NCI-H1436 treated with DMSO at 0.1 percent for 48 hours (cell line): ENCODE data around the gene ATP1A3.

Experiments
- DNase-seq: peaks from one replicate; lab custom pipeline; 2025; lab: John Stamatoyannopoulos, UW

ATP1A3 gene

DNA sequence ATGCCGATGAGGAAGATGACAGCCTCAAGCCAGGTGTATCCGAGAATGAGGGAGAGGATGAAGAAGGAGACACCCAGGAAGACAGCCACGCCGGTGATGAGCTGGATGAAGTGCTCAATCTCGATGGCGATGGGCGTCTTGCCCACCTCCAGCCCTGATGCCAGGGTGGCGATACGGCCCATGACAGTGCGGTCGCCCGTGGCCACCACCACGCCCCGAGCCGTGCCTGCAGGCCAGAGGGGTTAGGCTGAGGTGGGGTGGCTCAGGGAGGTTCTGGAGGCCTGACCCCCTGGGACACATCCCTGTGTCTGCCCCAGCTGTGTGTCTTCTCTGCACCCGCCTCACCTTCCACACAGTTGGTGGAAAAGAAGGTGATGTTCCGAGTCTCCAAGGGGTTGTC, 9.1 kb downstream of the ATP1A3 start:
- no peak for DNase-seq

- DNase-seq = no peak
Observed at GRCh38 chr19:41981724-41982123, 12.3 kb downstream of the ATP1A3 start.

DNA sequence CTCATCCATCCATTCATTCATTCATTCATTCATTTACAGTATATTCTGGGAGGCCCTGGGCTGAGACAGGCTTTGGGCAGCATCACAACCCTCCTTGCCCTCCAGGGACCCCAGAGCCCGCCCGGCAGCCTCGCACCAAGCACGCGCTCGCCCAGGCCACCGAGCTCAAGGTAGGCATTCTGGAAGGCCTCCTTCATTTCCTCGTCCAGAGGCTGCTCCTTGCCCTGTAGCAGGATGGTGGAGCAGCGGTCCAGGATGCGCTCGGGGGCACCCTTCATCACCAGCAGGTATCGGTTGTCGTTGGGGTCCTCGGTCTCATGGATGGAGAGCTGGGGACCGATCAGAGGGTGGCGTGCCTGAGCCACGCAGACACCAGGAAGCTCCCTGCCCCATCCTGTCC, 15.6 kb downstream of the ATP1A3 start:
- DNase-seq = no peak

- DNase-seq = no peak
Observed at GRCh38 chr19:41977916-41978315, 16.1 kb downstream of the ATP1A3 start.

DNA sequence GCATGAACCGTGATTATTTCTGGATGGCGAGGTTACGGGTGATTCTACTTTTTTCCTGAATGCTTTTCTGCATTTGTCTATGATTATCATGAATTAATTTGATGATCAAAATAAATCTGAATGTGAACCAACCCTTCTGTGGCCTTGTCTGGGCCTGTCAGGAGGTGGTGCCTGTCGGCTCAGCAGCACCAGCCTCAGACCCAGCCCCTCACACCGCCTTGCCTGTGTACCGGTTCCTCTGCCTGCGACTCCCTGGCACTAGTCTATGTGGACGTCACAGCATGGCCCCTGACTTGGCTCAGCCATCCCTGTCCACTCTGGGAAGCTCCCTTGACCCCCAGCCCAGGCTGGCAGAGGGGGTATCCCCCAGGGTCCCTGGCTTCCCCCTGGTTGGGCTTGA, 19.4 kb downstream of the ATP1A3 start:
- no peak for DNase-seq

DNA sequence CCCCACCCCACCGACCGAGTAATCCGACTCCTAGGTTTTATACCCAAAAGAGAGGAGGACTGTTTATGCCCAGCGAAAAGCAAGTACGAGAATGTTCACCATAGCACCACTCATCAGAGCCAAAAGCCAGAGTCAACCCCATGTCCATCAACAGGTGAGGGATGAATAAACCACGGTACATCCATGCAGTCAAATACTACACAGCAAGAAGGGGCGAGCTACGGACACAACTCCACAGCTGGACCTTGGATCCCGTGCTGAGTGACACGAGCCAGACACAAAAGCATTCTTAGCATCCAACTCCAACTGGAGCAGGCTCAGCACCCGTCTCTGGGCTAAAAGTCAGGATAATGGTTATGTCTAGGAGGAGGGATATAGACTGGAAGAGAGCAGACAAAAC, 22.7 kb downstream of the ATP1A3 start:
- DNase-seq = no peak

DNA sequence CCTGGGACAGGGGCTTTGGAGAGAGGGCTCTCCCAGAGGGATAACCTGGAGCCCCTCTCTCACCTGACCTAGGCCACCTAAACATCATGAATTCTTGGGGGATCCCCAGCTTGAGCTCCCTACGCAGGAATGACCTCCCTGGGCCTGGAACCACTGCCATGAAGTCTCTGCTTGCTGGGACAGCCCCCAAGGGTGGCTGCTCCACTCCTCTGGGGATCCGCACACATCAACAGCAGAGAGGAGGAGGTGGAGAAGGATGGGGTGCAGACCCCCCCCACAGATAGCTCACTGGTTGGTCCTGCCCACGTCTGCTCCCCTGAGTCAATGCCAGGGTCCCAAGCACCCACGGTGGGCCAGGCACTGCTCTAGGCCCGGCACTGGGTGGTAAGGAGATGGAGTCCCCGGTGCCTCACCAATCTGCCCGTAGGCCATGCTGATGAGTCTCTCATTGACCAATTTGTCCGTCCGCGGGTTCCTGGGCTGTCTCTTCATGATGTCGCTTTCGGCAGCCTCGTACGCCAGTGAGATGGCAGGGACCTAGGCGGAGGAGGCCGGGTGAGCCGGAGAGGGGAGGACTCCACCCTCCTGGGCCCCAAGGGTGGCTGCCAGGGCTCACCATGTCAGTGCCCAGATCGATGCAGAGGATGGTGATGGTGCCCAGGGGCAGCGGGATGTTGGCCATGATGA, 24.1 kb downstream of the ATP1A3 start:
- no peak for DNase-seq

GRCh38 chr19:41968751-41969595, 25.1 kb downstream of the ATP1A3 start:
- DNase-seq = no peak

DNA sequence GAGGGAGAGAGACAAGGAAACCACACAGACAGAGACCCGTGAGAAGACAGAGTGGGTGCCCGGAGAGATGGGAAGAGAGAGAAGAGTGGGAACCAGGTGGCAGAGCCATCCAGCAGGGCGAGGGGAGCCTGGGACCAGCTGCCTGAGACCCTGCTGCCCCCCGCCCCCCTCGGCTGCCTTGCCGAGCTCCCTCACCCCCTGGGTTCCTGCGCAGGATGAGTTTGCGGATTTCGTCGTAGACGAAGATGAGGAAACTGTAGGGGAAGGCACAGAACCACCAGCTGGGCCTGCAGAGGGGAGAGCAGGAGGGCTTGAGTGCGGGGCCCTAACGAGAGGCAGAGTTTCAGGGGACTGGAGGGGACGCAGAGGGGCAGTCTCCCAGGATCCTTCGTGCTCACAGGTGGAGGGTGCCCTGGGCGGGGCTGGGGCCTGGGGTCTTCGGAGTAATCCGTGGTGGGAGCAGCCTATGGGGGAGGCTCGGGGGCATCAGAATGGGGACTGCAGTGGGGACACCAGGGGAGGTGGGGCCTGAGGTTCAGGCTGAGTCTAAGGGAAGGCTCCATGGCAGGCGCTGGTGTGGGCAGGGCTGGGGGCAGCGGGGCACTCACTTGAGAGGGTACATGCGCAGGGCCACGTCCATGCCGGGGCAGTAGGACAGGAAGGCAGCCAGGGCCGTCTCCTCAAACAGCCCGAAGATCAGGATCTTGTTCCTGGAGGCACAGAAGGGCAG, 26.8 kb downstream of the ATP1A3 start:
- no peak for DNase-seq

GRCh38 chr19:41965106-41965505, 28.9 kb downstream of the ATP1A3 start:
- no peak for DNase-seq

GRCh38 chr19:41960973-41961372, 33.1 kb downstream of the ATP1A3 start:
- no peak for DNase-seq

GRCh38 chr19:41959056-41960053, 34.7 kb downstream of the ATP1A3 start, which contains the start of gene RABAC1:
RABAC1 (minus strand) TSS chr19:41959321; CDS start chr19:41959292, 29 bp downstream.
- DNase-seq = peak; percentile 80

DNA sequence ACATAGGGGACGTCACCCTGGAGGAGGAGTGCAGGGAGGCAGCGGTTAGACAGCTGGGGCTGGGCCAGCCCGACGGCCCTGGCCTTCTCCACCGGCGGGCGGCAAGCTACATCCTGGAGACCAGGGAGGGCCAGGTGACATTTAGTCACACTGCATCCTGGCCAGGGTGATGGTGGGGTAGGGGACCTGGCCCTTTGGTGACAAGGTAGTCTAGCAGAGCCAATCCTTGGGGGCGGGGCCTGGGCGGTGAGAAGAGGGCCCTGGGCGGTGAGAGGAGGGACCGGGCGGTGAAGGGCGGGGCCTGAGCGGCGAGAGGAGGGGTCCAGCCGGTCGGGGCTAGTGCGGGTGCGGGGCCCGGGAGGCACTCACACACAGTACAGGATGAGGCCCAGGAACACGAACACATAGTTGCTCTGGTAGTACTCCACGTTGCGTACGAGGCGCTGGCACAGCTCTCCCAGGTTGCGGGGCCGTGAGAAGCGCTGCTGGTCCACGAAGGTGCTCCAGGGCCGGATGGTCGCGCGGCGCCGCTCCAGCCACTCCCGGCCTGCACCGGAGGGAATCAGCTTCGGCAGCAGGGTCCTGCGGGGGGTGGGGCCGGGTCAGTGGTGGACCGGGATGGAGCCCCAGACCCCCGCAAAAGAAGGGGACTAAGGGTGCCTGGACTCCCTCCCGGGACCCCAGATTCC, 35.5 kb downstream of the ATP1A3 start:
- DNase-seq = peak; percentile 11

DNA sequence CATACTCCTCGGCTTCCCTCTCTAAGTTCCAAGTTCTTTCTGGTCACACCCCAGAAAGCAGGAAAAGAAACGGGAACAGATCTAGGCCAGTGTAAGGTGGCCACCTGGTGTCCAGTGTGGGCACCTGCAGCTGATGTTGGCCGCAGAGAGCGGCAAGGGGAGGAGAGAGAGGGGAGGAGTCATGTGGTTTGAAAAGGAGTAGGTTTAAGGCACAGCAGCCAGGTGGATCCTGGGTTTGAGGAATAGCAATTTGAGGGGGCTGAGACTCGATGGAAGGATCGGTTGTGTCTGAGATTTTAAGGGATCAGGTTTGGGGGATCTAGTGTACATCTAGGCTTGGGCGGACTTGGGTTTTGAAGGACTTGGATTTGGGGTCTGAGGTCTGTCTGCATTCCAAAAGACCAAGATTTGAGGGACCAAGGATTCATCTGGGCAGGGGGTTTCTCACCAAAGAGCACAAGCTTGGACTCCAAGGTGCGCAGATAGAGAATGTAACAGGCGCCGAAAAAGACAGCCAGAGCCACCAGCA, 36.1 kb downstream of the ATP1A3 start:
- no peak for DNase-seq

DNA sequence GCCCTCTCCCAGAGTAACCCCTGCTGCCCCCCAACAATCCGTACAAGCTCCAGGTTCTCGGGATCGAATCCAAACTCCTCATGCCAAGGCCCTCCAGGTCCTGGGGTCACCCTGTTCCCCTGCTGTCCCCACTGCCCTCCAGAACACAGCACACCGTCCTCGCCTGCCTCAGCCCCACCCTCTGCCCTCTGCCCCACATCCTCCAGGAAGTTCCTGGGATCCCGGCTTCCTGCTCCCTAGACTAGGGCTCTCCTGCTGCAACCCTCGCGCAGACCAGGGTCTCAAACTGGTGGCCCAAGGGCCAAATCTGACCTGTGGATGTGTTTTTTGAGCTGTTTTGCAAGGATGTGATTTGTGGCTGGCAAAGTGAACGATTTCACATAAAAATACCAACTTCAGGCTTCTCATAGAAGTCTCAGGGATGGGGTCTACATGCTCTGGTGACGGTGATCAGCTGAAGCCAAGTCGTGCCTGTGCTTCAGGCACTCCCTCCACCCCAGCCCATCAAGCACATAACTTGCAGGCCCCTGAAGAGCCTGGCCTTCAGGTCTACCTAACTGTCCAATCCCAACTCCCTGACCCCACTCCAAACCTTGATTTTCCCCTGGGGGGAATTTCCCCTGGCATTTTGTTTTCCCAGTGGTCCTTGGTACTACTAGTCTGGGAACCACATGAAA, 36.7 kb downstream of the ATP1A3 start:
- DNase-seq = no peak

DNA sequence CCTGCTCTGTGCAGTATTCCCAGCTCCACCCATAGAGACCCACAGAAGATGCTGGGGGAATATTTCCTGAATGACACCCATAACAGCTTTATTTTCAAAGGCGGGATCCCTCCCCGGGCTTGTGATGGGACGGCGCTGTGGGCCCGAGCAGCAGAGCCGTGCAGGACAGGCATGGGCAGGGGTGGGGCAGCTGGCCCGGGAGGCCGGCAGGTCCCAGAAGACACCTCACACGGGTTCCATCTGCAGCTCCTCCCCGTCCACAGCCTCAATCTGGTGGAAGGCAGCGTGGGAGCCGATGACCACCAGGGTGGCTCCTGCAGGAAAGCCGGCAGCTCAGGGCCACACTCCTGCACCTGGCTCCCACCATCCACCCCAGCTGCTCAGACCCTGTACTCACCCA, 37.4 kb downstream of the ATP1A3 start:
- DNase-seq = no peak

DNA sequence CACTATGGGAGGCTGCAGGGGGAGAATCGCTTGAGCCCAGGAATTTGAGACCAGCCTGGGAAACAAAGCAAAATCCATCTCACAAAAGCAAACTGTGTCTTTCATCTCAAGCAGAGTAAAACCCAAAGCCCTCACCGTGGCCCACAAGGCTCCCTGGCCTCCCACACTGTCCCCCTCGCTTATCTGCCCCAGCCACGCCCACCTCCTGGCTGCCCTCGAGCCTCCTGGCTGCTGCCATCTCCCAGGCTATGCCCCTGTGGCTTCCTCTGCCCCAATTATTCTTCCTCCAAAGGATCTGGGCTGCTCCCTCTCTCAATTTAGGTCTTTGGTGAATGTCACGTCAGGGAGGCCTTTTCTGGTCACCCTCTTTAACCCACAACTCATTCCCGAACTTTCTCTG, 38.5 kb downstream of the ATP1A3 start:
- DNase-seq = no peak

- no peak for DNase-seq
Observed at GRCh38 chr19:41951686-41952172, 42.3 kb downstream of the ATP1A3 start.

DNA sequence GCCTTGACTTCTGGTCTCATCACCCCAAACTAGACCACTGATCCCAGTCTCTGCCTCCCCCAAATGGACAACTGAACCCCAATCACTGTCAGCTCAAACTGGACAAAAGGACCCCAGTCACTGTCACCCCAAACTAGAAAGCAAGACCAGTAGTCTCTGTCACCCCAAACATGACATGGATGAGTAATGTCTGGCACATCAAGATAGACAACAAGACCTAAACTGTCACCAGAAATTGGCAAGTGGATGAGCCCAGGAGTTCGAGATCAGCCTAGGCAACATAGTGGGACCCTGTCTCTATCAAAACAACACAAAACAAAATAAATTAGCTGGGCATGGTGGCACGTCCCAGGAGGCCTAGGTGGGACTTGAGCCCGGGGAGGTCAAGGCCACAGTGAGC, 46.9 kb downstream of the ATP1A3 start:
- no peak for DNase-seq
